IMR-90 (cell line): ENCODE measurements around the gene SEMA6A. TPM values are rescaled to one million over a fixed set of nuclear protein-coding genes. Genes with fewer than 3 reads are reported as not detected.

Source experiments
- ATAC-seq: fragments of 200-7000 bp; cut with Tn5 transposase; 2 replicates; pipeline ENCODE4 v1.9.1; 2020; ENCODE audit warnings: low read depth, mild to moderate bottlenecking, moderate library complexity
- BruUV-seq: library from RNA; stranded (reverse); fragments of 400-500 nt; replicated peaks from 2 replicates; lab custom pipeline; 2021; lab: Mats Ljungman, UMichigan
- CTCF ChIA-PET: fragments of 300-600 bp; formaldehyde crosslinking; extraction: SDS; loops from one replicate; lab custom pipeline; 2021; ENCODE audit warnings: antibody characterized with exemption; lab: Yijun Ruan, JAX
- POLR2A ChIA-PET: fragments of 300-600 bp; sonication (Branson Sonifier 250); formaldehyde crosslinking; loops from one replicate; lab custom pipeline; 2022; ENCODE audit warnings: antibody characterized with exemption; ENCODE audit not compliant: unreplicated experiment; lab: Charles Lee
- DNase-seq: peaks from one replicate; pipeline ENCODE4 v3.0.0; 2013
- H2AFZ ChIP-seq: replicated peaks from 2 replicates; pipeline ENCODE3; 2013; ENCODE audit warnings: low read length, mild to moderate bottlenecking; ENCODE audit not compliant: poor library complexity
- H2AK5ac ChIP-seq: 2 replicates; pipeline ENCODE4 v1.6.1; 2013; ENCODE audit warnings: low read depth, low read length, inconsistent platforms
- H2AK9ac ChIP-seq: replicated peaks from 2 replicates; pipeline ENCODE3; 2013; ENCODE audit warnings: mild to moderate bottlenecking, low read depth, low read length, moderate library complexity; ENCODE audit not compliant: poor library complexity
- H2BK120ac ChIP-seq: 2 replicates; pipeline ENCODE4 v1.6.1; 2013; ENCODE audit warnings: low read depth, low read length, inconsistent platforms
- H2BK15ac ChIP-seq: 3 replicates; pipeline ENCODE4 v1.6.1; 2013; ENCODE audit warnings: low read depth, low read length, inconsistent platforms
- H2BK20ac ChIP-seq: 2 replicates; pipeline ENCODE4 v1.6.1; 2013; ENCODE audit warnings: low read depth, mild to moderate bottlenecking, inconsistent platforms, low read length, moderate library complexity
- H2BK5ac ChIP-seq: 2 replicates; pipeline ENCODE4 v1.6.1; 2013; ENCODE audit warnings: mild to moderate bottlenecking, low read depth, low read length, inconsistent platforms; ENCODE audit not compliant: poor library complexity, severe bottlenecking
- H3K14ac ChIP-seq: replicated peaks from 2 replicates; pipeline ENCODE4 v1.6.1; 2013; ENCODE audit warnings: low read depth, low read length, inconsistent platforms
- H3K18ac ChIP-seq: 2 replicates; pipeline ENCODE4 v1.6.1; 2013; ENCODE audit warnings: low read depth, low read length, control low read depth
- H3K23ac ChIP-seq: 2 replicates; pipeline ENCODE4 v1.6.1; 2013; ENCODE audit warnings: low read depth, low read length, inconsistent platforms
- H3K27ac ChIP-seq: 2 replicates; pipeline ENCODE4 v1.5.1; 2013; ENCODE audit warnings: mild to moderate bottlenecking, control low read depth, low read length; ENCODE audit not compliant: insufficient read depth
- H3K27me3 ChIP-seq: 2 replicates; pipeline ENCODE4 v1.6.1; 2013; ENCODE audit warnings: low read length; ENCODE audit not compliant: control insufficient read depth, insufficient read depth
- H3K36me3 ChIP-seq: 2 replicates; pipeline ENCODE4 v1.6.1; 2013; ENCODE audit warnings: low read length, mixed read lengths; ENCODE audit not compliant: control insufficient read depth, insufficient read depth
- H3K4ac ChIP-seq: 2 replicates; pipeline ENCODE4 v1.6.1; 2013; ENCODE audit warnings: low read depth, low read length, inconsistent platforms
- H3K4me1 ChIP-seq: 2 replicates; pipeline ENCODE4 v1.6.1; 2013; ENCODE audit warnings: low read length, mixed read lengths; ENCODE audit not compliant: control insufficient read depth, insufficient read depth
- H3K4me2 ChIP-seq: 2 replicates; pipeline ENCODE4 v1.6.1; 2013; ENCODE audit warnings: low read depth, mild to moderate bottlenecking, control low read depth, low read length, moderate library complexity
- H3K4me3 ChIP-seq: 2 replicates; pipeline ENCODE4 v1.5.1; 2013; ENCODE audit warnings: low read depth, mild to moderate bottlenecking, control low read depth, low read length, moderate library complexity; ENCODE audit not compliant: insufficient read depth
- H3K56ac ChIP-seq: 2 replicates; pipeline ENCODE4 v1.6.1; 2013; ENCODE audit warnings: low read length, inconsistent platforms; ENCODE audit not compliant: insufficient read depth; ENCODE audit errors: extremely low read depth
- H3K79me1 ChIP-seq, 2 experiments: 2 replicates each; pipeline ENCODE4 v1.6.1; 2013; ENCODE audit warnings: low read length in 2 of 2, inconsistent platforms in 1 of 2, low read depth in 1 of 2
- H3K9ac ChIP-seq: 2 replicates; pipeline ENCODE4 v1.6.1; 2013; ENCODE audit warnings: low read depth, low read length, control low read depth
- H3K9me1 ChIP-seq: 2 replicates; pipeline ENCODE4 v1.6.1; 2013; ENCODE audit warnings: low read length, inconsistent platforms; ENCODE audit not compliant: insufficient read depth
- H3K9me3 ChIP-seq: 2 replicates; pipeline ENCODE4 v1.6.1; 2013; ENCODE audit warnings: low read length; ENCODE audit not compliant: control insufficient read depth, insufficient read depth
- H4K20me1 ChIP-seq: 2 replicates; pipeline ENCODE4 v1.6.1; 2013; ENCODE audit warnings: low read length, inconsistent platforms; ENCODE audit not compliant: insufficient read depth
- H4K5ac ChIP-seq: 2 replicates; pipeline ENCODE4 v1.6.1; 2013; ENCODE audit warnings: mild to moderate bottlenecking, low read depth, low read length, control low read depth
- H4K8ac ChIP-seq, 2 experiments: 2 replicates each; pipeline ENCODE4 v1.6.1; 2013; ENCODE audit warnings: low read depth in 2 of 2, low read length in 2 of 2, control low read depth in 1 of 2, inconsistent platforms in 1 of 2
- H4K91ac ChIP-seq: 2 replicates; pipeline ENCODE4 v1.6.1; 2013; ENCODE audit warnings: low read depth, low read length, inconsistent platforms; ENCODE audit not compliant: insufficient read depth
- MAZ ChIP-seq: IDR thresholded peaks from 2 replicates; pipeline ENCODE4 v1.6.1; 2012; ENCODE audit warnings: low read depth, mild to moderate bottlenecking, low read length, improper control_type of control experiment, moderate library complexity, borderline replicate concordance
- MXI1 ChIP-seq: IDR thresholded peaks from 2 replicates; pipeline ENCODE4 v1.6.1; 2012; ENCODE audit warnings: low read depth, mild to moderate bottlenecking, low read length, moderate library complexity, borderline replicate concordance
- RAD21 ChIP-seq: IDR thresholded peaks from 2 replicates; pipeline ENCODE4 v1.6.1; 2012; ENCODE audit warnings: low read length, improper control_type of control experiment
- USF2 ChIP-seq: fragments of 150-350 bp; IDR thresholded peaks from 2 replicates; pipeline ENCODE4 v1.6.1; 2017; ENCODE audit warnings: mild to moderate bottlenecking, antibody characterized with exemption, low read length, low read depth
- WGBS, 2 experiments: methylation state at CpG; one replicate each; pipeline versions ENCODE4 v1.1.5 to v1.1.7; 2013; ENCODE audit warnings: missing lambda C conversion rate in 2 of 2; ENCODE audit not compliant: insufficient read length in 1 of 2; ENCODE audit errors: extremely low coverage in 2 of 2; 5-methylcytosine and 5-hydroxymethylcytosine counted together
- dilution Hi-C: fragments of 300-500 bp; cut with HindIII; formaldehyde crosslinking; loops from one replicate; pipeline ENCODE4 v1.14.3; 2018; ENCODE audit warnings: low sequenced_read_pairs; ENCODE audit not compliant: unreplicated experiment
- in situ Hi-C: fragments of 300-500 bp; cut with MboI; formaldehyde crosslinking; loops from 3 replicates; pipeline ENCODE4 v1.14.3; 2019; ENCODE audit warnings: low sequenced_read_pairs, inconsistent platforms, mixed read lengths
- intact Hi-C: fragments of 100-400 bp; cut with micrococcal nuclease; formaldehyde crosslinking; loops from 2 replicates; pipeline ENCODE4 v1.10.0; 2022
- polyA plus RNA-seq, 3 experiments: library from polyadenylated mRNA; depleted of rRNA; stranded (reverse); fragments of >200 nt; gene quantifications; 2 replicates each; pipeline ENCODE4 v1.2.3, GENCODE V29; 2012; ENCODE audit warnings: low replicate concordance in 1 of 3
- total RNA-seq: library from RNA; depleted of rRNA; stranded (reverse); fragments of >200 nt; gene quantifications from 2 replicates; pipeline ENCODE4 v1.2.3, GENCODE V29; 2012

The SEMA6A gene
- total and polyA plus RNA-seq, 2 of the 4 experiments (the other 2 are of a cell fraction), result 0.27 to 0.36 TPM

- Histone ChIP-seq H4K8ac (no peak overlapping the region), H2AK5ac (no peak overlapping the region), H2BK15ac (no peak overlapping the region), H3K56ac (no peak overlapping the region), H2BK5ac (no peak overlapping the region), H4K91ac (no peak overlapping the region), H2BK120ac (no peak overlapping the region), H4K5ac (no peak overlapping the region), H3K36me3 (no peaks in the 10 kb centered on the region), H3K4me2 (no peak overlapping the region), H3K27me3 (no peaks in the 10 kb centered on the region), H3K79me1 (no peaks in the 10 kb centered on the region), H3K23ac (no peak overlapping the region), H3K4me3 (no peak overlapping the region), H2AFZ (no peak overlapping the region), H4K20me1 (no peaks in the 10 kb centered on the region), H3K9ac (no peak overlapping the region), H3K27ac (no peak overlapping the region), H2BK20ac (no peak overlapping the region), H3K18ac (no peak overlapping the region), H3K9me3 (no peaks in the 10 kb centered on the region), H3K9me1 (no peaks in the 10 kb centered on the region), H2AK9ac (no peak overlapping the region), H3K4ac (no peak overlapping the region), H3K4me1 (no peaks in the 10 kb centered on the region), H3K14ac (no peak overlapping the region)
- DNase-seq (no peak), ATAC-seq (no peak)
- no TSS peak for BruUV-seq
- in situ Hi-C loops, result no loop called here
- ChIA-PET POLR2A (no interaction called here), CTCF (no interaction called here)
- 20% methylated on average over 1 of the region's 2 CpGs; no CpG with 5 or more reads in 1 of the 2 experiments for WGBS, 2 experiments
- intact Hi-C loops, result no loop called here
- TF ChIP-seq MXI1, result no peak
- TF ChIP-seq USF2, result no peak
- no peak for TF ChIP-seq MAZ
- TF ChIP-seq RAD21, result no peak
- dilution Hi-C loops, result no loop called here
Measured at GRCh38 chr5:116424951-116425350, 149.7 kb downstream of the SEMA6A start.
